NB4 (cell line): Measurements from ENCODE around the gene PRSS2.
A peak's percentile ranks its signal among the peaks of the same experiment; 100 is the strongest.

ENCODE experiments used
- DNase-seq: peaks from one replicate; pipeline ENCODE4 v3.0.0; 2010; ENCODE audit warnings: low read depth
- H3K4me3 ChIP-seq: one replicate; pipeline ENCODE4 v1.5.1; 2011; ENCODE audit warnings: mild to moderate bottlenecking, low read depth, low read length, moderate library complexity
- CTCF ChIP-seq: IDR thresholded peaks from one replicate; pipeline ENCODE4 v1.5.1; 2012; ENCODE audit warnings: low read depth, low read length
- MYC ChIP-seq: IDR thresholded peaks from 2 replicates; pipeline ENCODE4 v1.6.1; 2011; ENCODE audit warnings: low read depth, low read length
- POLR2A ChIP-seq: IDR thresholded peaks from 2 replicates; pipeline ENCODE4 v1.6.1; 2011; ENCODE audit warnings: mild to moderate bottlenecking; ENCODE audit not compliant: insufficient read length; ENCODE audit errors: extremely low read depth
- TF ChIP-seq, protein P1 (sequence below): IDR thresholded peaks from 2 replicates; pipeline ENCODE4 v1.6.1; 2011; ENCODE audit warnings: low read depth, low read length

PRSS2 gene

GRCh38 chr7:142777318-142777717 lies 6.5 kb downstream of the PRSS2 start:
- DNase-seq: no peak
- TF ChIP-seq, protein P1, sequence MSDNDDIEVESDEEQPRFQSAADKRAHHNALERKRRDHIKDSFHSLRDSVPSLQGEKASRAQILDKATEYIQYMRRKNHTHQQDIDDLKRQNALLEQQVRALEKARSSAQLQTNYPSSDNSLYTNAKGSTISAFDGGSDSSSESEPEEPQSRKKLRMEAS: no peak
- TF ChIP-seq CTCF: no peak
- no peak for TF ChIP-seq POLR2A
- no peak for TF ChIP-seq MYC
- H3K4me3 ChIP-seq: no peak overlapping the region

GRCh38 chr7:142782922-142783900 lies 12.4 kb downstream of the PRSS2 start:
- TF ChIP-seq MYC (peak; percentile 78; the same call in 1 of the 2 replicates), CTCF (peak; percentile 98), POLR2A (no peak)
- TF ChIP-seq, protein P1: peak; percentile 73
- no peak overlapping the region for H3K4me3 ChIP-seq
- DNase-seq: peak; percentile 92

DNA sequence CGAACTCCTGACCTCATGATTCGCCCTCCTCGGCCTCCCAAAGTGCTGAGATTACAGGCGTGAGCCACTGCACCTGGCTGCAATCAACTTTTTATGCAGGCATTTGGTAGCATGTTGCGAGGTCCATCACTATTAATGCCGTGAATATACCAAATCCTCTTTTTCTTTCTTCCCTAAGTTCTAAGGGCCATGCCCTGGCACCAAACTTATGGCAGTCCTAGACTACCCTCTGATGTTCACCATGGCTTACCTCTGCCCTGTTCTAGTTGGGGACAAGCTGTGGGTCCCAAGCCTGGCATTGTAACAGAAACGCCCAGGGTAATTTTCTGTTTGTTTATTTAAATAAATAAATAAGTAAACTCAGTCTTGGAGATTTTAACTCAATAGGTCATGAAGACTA lies 13.3 kb downstream of the PRSS2 start:
- H3K4me3 ChIP-seq: no peak overlapping the region
- TF ChIP-seq CTCF (no peak), MYC (no peak), POLR2A (no peak)
- TF ChIP-seq, protein P1: no peak
- DNase-seq: no peak

GRCh38 chr7:142784716-142785115 lies 13.9 kb downstream of the PRSS2 start:
- no peak overlapping the region for H3K4me3 ChIP-seq
- no peak for TF ChIP-seq CTCF
- no peak for TF ChIP-seq POLR2A
- no peak for TF ChIP-seq MYC
- TF ChIP-seq, protein P1: no peak
- no peak for DNase-seq

DNA sequence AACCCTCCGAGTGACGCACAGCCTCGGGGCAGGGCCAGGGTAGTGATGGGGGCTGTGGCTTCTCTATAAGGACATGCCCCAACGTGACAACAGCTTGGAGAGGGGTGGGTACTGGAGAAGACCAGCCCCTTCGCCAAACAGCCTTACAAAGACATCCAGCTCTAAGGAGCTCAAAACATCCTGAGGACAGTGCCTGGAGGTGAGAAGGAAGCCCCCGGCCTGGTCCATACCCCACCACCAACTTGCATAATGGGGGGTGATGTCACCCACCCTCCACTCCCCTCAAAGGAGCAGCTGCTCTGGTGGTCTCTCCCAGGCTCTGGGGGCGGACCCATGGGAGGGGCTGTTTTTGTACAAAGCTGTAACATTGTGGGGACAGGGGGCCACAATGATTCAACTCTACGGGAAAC lies 15.1 kb downstream of the PRSS2 start:
- DNase-seq: no peak
- TF ChIP-seq, protein P1: no peak
- TF ChIP-seq CTCF (no peak), POLR2A (no peak), MYC (no peak)
- H3K4me3 ChIP-seq: no peak overlapping the region
